HepG2 (cell line): ENCODE results near the gene TICAM2. TPM values are rescaled to one million over a fixed set of nuclear protein-coding genes. Genes with fewer than 3 reads are reported as not detected.

ENCODE experiments used
- ARID2 ChIP-seq: sonication (generic); formaldehyde crosslinking; IDR thresholded peaks from 2 replicates; pipeline ENCODE4 v1.8.1; 2022; ENCODE audit warnings: mild to moderate bottlenecking, missing genetic modification reagents, borderline replicate concordance
- ATF7 ChIP-seq, 2 experiments: fragments of 450-650 bp in 1 of 2; sonication (generic) in 1 of 2; formaldehyde crosslinking in 1 of 2; IDR thresholded peaks; 2 replicates each; pipeline versions ENCODE4 v1.4.0 to v1.6.1; 2016 to 2020; ENCODE audit warnings: antibody characterized with exemption in 1 of 2, mild to moderate bottlenecking in 1 of 2, missing genetic modification reagents in 1 of 2
- EED ChIP-seq: sonication (generic); formaldehyde crosslinking; IDR thresholded peaks from 2 replicates; pipeline ENCODE4 v1.5.0; 2020; ENCODE audit warnings: mild to moderate bottlenecking, missing genetic modification reagents
- NR2C2 ChIP-seq: sonication (generic); formaldehyde crosslinking; IDR thresholded peaks from 2 replicates; pipeline ENCODE4 v1.4.0; 2020; ENCODE audit warnings: missing genetic modification reagents, mild to moderate bottlenecking, moderate library complexity, borderline replicate concordance
- PAX8 ChIP-seq: sonication (generic); formaldehyde crosslinking; IDR thresholded peaks from 2 replicates; pipeline ENCODE4 v1.8.0; 2022; ENCODE audit warnings: mild to moderate bottlenecking, missing genetic modification reagents, borderline replicate concordance
- SNRNP70 ChIP-seq: fragments of 200-400 bp; formaldehyde crosslinking; IDR thresholded peaks from 2 replicates; pipeline ENCODE4 v1.6.1; 2017; ENCODE audit warnings: mild to moderate bottlenecking, low read depth, low read length, moderate library complexity
- SPEN ChIP-seq: sonication (generic); formaldehyde crosslinking; IDR thresholded peaks from 2 replicates; pipeline ENCODE4 v1.5.1; 2020; ENCODE audit warnings: low read depth, mild to moderate bottlenecking, missing genetic modification reagents
- SRSF1 ChIP-seq: fragments of 200-400 bp; formaldehyde crosslinking; optimal IDR thresholded peaks from 2 replicates; pipeline ENCODE3; 2017; ENCODE audit warnings: mild to moderate bottlenecking, low read depth, low read length, moderate library complexity
- SYNCRIP ChIP-seq: fragments of 200-400 bp; formaldehyde crosslinking; IDR thresholded peaks from 2 replicates; pipeline ENCODE4 v1.6.1; 2018; ENCODE audit warnings: mild to moderate bottlenecking, low read depth, low read length; ENCODE audit not compliant: insufficient read depth
- U2AF2 ChIP-seq: fragments of 200-400 bp; formaldehyde crosslinking; IDR thresholded peaks from 2 replicates; pipeline ENCODE4 v1.6.1; 2017; ENCODE audit warnings: low read depth, mild to moderate bottlenecking, low read length
- ZBTB38 ChIP-seq: sonication (generic); formaldehyde crosslinking; IDR thresholded peaks from 2 replicates; pipeline ENCODE4 v1.5.1; 2020; ENCODE audit warnings: mild to moderate bottlenecking, missing genetic modification reagents
- ZC3H4 ChIP-seq: sonication (generic); formaldehyde crosslinking; IDR thresholded peaks from 2 replicates; pipeline ENCODE4 v1.4.0; 2020; ENCODE audit warnings: missing genetic modification reagents, borderline replicate concordance
- ZNF615 ChIP-seq: sonication (generic); formaldehyde crosslinking; IDR thresholded peaks from 2 replicates; pipeline ENCODE4 v1.5.0; 2020; ENCODE audit warnings: mild to moderate bottlenecking, missing genetic modification reagents, borderline replicate concordance
- ZNF678 ChIP-seq: sonication (generic); formaldehyde crosslinking; IDR thresholded peaks from 2 replicates; pipeline ENCODE4 v1.4.0; 2020; ENCODE audit warnings: mild to moderate bottlenecking, missing genetic modification reagents
- polyA plus RNA-seq, 8 experiments: library from polyadenylated mRNA; depleted of rRNA in 3 of 8; stranded (reverse) in 7 of 8; unstranded in 1 of 8; fragments of >200 nt; fragmentation: Illumina TruSeq in 4 of 8; extraction: Trizol in 4 of 8; gene quantifications; 2 replicates each; pipeline versions ENCODE4 v1.2.1 to v1.2.3, GENCODE V29; 2011 to 2016; ENCODE audit warnings: low read depth in 4 of 8, missing spikeins in 1 of 8, mixed read lengths in 1 of 8; ENCODE audit not compliant: insufficient read depth in 1 of 8
- total RNA-seq, 5 experiments: library from RNA; depleted of rRNA; stranded (reverse); fragments of >200 nt; fragmentation: Illumina TruSeq; extraction: Trizol; gene quantifications; 2 replicates each; pipeline ENCODE4 v1.2.3, GENCODE V29; 2016; ENCODE audit warnings: low read depth in 1 of 5
- TF ChIP-seq, protein P1 (sequence below): sonication (generic); formaldehyde crosslinking; IDR thresholded peaks from 2 replicates; pipeline ENCODE4 v1.4.0; 2020; ENCODE audit warnings: missing genetic modification reagents
- TF ChIP-seq, protein P2 (sequence below): sonication (generic); formaldehyde crosslinking; IDR thresholded peaks from 2 replicates; pipeline ENCODE4 v1.4.0; 2020; ENCODE audit warnings: mild to moderate bottlenecking, missing genetic modification reagents
- TF ChIP-seq, protein P3 (sequence below): sonication (generic); formaldehyde crosslinking; IDR thresholded peaks from 2 replicates; pipeline ENCODE4 v1.4.0; 2020; ENCODE audit warnings: low read depth, mild to moderate bottlenecking, missing genetic modification reagents
- TF ChIP-seq, protein P4 (sequence below): sonication (generic); formaldehyde crosslinking; IDR thresholded peaks from 2 replicates; pipeline ENCODE4 v1.9.0; 2021; ENCODE audit warnings: missing genetic modification reagents, borderline replicate concordance

TICAM2 gene
- total and polyA plus RNA-seq, 2 of the 13 experiments (the other 11 are each of a cell fraction or from before 2014, with no cell fraction given), result 0.04 TPM; not detected in 1

DNA sequence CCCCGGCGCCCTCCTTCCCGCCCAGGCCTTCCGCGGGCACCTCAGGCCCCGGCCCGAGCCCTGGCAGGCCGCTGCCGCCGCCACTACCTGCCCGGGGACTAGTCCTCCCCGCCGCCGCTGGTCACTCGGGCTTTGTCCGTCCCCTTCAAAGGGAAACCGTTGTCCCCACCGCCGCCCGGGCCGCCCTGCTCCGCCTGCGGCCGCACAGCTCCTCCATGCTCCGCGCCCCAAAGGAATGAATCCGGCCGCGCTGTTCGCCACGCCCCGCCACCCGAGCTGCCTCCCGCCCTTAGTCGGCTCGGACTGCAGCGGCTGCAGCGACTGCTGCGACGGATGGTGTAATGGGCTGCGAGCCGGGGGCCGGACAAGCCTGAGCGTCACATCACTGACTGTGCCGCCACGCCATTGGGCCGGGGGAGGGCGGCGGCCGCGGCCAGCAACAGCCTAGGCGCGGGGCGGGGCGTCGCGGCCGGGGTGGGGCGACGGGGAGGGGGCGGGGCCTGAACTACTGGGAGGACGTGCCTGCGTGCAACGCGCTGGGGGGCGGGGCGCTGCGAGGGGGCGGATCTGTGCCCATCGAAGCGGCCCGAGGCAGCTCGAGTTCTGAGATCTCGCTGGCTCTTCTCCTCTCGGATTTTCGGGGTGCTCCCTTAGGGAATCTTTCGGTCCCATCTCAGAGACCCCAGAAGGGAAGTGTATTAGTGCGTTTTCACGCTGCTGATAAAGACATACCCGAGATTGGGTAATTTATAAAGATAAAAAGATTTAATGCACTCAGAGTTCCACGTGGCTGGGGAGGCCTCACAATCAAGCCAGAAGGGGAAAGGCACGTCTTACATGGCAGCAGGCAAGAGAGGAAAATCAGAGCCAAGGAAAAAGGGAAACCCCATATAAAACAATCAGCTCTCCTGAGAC is 57.6 kb downstream of the TICAM2 start, which contains the start of gene FEM1C (continued):
- TF ChIP-seq, protein P1, sequence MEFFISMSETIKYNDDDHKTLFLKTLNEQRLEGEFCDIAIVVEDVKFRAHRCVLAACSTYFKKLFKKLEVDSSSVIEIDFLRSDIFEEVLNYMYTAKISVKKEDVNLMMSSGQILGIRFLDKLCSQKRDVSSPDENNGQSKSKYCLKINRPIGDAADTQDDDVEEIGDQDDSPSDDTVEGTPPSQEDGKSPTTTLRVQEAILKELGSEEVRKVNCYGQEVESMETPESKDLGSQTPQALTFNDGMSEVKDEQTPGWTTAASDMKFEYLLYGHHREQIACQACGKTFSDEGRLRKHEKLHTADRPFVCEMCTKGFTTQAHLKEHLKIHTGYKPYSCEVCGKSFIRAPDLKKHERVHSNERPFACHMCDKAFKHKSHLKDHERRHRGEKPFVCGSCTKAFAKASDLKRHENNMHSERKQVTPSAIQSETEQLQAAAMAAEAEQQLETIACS (CRISPR knock-in tag), result no peak
- TF ChIP-seq PAX8 (CRISPR knock-in tag) (no peak; the same call in 1 of the 2 replicates), ZNF615 (no peak), NR2C2 (CRISPR knock-in tag) (0 out of 2 replicates have a peak, but pooled peaks have one; percentile 27), EED (no peak; the same call in 1 of the 2 replicates), ZNF678 (CRISPR knock-in tag) (0 out of 2 replicates have a peak, but pooled peaks have one; percentile 49), ZC3H4 (no peak), SNRNP70 (no peak), U2AF2 (no peak), ATF7 (IDR thresholded peaks at IDR 0.05) (no peak), ATF7 (CRISPR knock-in tag; IDR thresholded peaks at IDR 0.05) (peak; percentile 61; the same call in 1 of the 2 replicates), SPEN (CRISPR knock-in tag) (peak; percentile 95), ZBTB38 (CRISPR knock-in tag) (peak; percentile 77; the same call in 1 of the 2 replicates), ARID2 (no peak), SRSF1 (no peak), SYNCRIP (no peak)
- TF ChIP-seq, protein P2, sequence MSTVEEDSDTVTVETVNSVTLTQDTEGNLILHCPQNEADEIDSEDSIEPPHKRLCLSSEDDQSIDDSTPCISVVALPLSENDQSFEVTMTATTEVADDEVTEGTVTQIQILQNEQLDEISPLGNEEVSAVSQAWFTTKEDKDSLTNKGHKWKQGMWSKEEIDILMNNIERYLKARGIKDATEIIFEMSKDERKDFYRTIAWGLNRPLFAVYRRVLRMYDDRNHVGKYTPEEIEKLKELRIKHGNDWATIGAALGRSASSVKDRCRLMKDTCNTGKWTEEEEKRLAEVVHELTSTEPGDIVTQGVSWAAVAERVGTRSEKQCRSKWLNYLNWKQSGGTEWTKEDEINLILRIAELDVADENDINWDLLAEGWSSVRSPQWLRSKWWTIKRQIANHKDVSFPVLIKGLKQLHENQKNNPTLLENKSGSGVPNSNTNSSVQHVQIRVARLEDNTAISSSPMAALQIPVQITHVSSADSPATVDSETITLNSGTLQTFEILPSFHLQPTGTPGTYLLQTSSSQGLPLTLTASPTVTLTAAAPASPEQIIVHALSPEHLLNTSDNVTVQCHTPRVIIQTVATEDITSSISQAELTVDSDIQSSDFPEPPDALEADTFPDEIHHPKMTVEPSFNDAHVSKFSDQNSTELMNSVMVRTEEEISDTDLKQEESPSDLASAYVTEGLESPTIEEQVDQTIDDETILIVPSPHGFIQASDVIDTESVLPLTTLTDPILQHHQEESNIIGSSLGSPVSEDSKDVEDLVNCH (CRISPR knock-in tag), result no peak
- TF ChIP-seq, protein P3, sequence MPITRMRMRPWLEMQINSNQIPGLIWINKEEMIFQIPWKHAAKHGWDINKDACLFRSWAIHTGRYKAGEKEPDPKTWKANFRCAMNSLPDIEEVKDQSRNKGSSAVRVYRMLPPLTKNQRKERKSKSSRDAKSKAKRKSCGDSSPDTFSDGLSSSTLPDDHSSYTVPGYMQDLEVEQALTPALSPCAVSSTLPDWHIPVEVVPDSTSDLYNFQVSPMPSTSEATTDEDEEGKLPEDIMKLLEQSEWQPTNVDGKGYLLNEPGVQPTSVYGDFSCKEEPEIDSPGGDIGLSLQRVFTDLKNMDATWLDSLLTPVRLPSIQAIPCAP (CRISPR knock-in tag), result no peak
- TF ChIP-seq, protein P4, sequence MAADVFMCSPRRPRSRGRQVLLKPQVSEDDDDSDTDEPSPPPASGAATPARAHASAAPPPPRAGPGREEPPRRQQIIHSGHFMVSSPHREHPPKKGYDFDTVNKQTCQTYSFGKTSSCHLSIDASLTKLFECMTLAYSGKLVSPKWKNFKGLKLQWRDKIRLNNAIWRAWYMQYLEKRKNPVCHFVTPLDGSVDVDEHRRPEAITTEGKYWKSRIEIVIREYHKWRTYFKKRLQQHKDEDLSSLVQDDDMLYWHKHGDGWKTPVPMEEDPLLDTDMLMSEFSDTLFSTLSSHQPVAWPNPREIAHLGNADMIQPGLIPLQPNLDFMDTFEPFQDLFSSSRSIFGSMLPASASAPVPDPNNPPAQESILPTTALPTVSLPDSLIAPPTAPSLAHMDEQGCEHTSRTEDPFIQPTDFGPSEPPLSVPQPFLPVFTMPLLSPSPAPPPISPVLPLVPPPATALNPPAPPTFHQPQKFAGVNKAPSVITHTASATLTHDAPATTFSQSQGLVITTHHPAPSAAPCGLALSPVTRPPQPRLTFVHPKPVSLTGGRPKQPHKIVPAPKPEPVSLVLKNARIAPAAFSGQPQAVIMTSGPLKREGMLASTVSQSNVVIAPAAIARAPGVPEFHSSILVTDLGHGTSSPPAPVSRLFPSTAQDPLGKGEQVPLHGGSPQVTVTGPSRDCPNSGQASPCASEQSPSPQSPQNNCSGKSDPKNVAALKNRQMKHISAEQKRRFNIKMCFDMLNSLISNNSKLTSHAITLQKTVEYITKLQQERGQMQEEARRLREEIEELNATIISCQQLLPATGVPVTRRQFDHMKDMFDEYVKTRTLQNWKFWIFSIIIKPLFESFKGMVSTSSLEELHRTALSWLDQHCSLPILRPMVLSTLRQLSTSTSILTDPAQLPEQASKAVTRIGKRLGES (CRISPR knock-in tag), result no peak
